WTC11 (cell line): Measurements from ENCODE around the gene CCND1.

Experiments
- CBFB ChIP-seq: sonication (generic); formaldehyde crosslinking; IDR thresholded peaks from 2 replicates; pipeline ENCODE4 v1.8.1; 2022; ENCODE audit warnings: mild to moderate bottlenecking, low read depth, missing genetic modification reagents
- JUN ChIP-seq: sonication (generic); formaldehyde crosslinking; IDR thresholded peaks from 2 replicates; pipeline ENCODE4 v1.8.0; 2023; ENCODE audit warnings: mild to moderate bottlenecking, missing genetic modification reagents
- NR2C2 ChIP-seq: sonication (generic); formaldehyde crosslinking; IDR thresholded peaks from 2 replicates; pipeline ENCODE4 v1.8.0; 2022; ENCODE audit warnings: mild to moderate bottlenecking, missing genetic modification reagents
- NR3C1 ChIP-seq: sonication (generic); formaldehyde crosslinking; conservative IDR thresholded peaks from 2 replicates; pipeline ENCODE4 v1.8.1; 2023; ENCODE audit warnings: low read depth, mild to moderate bottlenecking, missing genetic modification reagents
- ZBTB21 ChIP-seq: sonication (generic); formaldehyde crosslinking; IDR thresholded peaks from 2 replicates; pipeline ENCODE4 v1.8.1; 2023; ENCODE audit warnings: mild to moderate bottlenecking, missing genetic modification reagents, borderline replicate concordance
- TF ChIP-seq, protein P1 (sequence below): fragments of 200-600 bp; IDR thresholded peaks from 2 replicates; pipeline ENCODE4 v1.8.0; 2022; ENCODE audit warnings: antibody characterized with exemption
- TF ChIP-seq, protein P2 (sequence below): sonication (generic); formaldehyde crosslinking; IDR thresholded peaks from 2 replicates; pipeline ENCODE4 v1.8.0; 2023; ENCODE audit warnings: mild to moderate bottlenecking, missing genetic modification reagents
- TF ChIP-seq, protein P3 (sequence below): sonication (generic); formaldehyde crosslinking; IDR thresholded peaks from 2 replicates; pipeline ENCODE4 v1.8.1; 2022; ENCODE audit warnings: mild to moderate bottlenecking, missing genetic modification reagents, moderate library complexity, borderline replicate concordance
- TF ChIP-seq, protein P4 (sequence below): sonication (generic); formaldehyde crosslinking; IDR thresholded peaks from 2 replicates; pipeline ENCODE4 v1.8.1; 2023; ENCODE audit warnings: mild to moderate bottlenecking, missing genetic modification reagents, moderate library complexity

DNA sequence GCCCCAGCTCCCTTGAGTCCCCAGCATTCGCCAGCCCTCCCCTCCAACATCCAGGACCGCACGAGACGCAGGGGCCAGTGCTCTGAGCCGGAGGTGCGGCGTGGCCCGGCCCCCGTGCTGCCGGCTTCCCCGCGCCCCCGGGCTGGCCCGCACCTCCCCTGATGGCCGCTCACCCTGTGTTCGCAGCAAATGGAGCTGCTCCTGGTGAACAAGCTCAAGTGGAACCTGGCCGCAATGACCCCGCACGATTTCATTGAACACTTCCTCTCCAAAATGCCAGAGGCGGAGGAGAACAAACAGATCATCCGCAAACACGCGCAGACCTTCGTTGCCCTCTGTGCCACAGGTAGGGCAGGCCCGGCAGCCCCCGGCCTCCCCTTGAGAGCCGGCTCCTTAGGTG, 2.7 kb downstream of the CCND1 start:
- TF ChIP-seq, protein P1, sequence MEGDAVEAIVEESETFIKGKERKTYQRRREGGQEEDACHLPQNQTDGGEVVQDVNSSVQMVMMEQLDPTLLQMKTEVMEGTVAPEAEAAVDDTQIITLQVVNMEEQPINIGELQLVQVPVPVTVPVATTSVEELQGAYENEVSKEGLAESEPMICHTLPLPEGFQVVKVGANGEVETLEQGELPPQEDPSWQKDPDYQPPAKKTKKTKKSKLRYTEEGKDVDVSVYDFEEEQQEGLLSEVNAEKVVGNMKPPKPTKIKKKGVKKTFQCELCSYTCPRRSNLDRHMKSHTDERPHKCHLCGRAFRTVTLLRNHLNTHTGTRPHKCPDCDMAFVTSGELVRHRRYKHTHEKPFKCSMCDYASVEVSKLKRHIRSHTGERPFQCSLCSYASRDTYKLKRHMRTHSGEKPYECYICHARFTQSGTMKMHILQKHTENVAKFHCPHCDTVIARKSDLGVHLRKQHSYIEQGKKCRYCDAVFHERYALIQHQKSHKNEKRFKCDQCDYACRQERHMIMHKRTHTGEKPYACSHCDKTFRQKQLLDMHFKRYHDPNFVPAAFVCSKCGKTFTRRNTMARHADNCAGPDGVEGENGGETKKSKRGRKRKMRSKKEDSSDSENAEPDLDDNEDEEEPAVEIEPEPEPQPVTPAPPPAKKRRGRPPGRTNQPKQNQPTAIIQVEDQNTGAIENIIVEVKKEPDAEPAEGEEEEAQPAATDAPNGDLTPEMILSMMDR = no peak
- TF ChIP-seq, protein P2, sequence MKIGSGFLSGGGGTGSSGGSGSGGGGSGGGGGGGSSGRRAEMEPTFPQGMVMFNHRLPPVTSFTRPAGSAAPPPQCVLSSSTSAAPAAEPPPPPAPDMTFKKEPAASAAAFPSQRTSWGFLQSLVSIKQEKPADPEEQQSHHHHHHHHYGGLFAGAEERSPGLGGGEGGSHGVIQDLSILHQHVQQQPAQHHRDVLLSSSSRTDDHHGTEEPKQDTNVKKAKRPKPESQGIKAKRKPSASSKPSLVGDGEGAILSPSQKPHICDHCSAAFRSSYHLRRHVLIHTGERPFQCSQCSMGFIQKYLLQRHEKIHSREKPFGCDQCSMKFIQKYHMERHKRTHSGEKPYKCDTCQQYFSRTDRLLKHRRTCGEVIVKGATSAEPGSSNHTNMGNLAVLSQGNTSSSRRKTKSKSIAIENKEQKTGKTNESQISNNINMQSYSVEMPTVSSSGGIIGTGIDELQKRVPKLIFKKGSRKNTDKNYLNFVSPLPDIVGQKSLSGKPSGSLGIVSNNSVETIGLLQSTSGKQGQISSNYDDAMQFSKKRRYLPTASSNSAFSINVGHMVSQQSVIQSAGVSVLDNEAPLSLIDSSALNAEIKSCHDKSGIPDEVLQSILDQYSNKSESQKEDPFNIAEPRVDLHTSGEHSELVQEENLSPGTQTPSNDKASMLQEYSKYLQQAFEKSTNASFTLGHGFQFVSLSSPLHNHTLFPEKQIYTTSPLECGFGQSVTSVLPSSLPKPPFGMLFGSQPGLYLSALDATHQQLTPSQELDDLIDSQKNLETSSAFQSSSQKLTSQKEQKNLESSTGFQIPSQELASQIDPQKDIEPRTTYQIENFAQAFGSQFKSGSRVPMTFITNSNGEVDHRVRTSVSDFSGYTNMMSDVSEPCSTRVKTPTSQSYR = no peak
- TF ChIP-seq CBFB (CRISPR knock-in tag) (no peak), NR2C2 (CRISPR knock-in tag) (no peak), JUN (CRISPR knock-in tag) (no peak), NR3C1 (CRISPR knock-in tag) (no peak), ZBTB21 (CRISPR knock-in tag) (no peak)
- TF ChIP-seq, protein P3, sequence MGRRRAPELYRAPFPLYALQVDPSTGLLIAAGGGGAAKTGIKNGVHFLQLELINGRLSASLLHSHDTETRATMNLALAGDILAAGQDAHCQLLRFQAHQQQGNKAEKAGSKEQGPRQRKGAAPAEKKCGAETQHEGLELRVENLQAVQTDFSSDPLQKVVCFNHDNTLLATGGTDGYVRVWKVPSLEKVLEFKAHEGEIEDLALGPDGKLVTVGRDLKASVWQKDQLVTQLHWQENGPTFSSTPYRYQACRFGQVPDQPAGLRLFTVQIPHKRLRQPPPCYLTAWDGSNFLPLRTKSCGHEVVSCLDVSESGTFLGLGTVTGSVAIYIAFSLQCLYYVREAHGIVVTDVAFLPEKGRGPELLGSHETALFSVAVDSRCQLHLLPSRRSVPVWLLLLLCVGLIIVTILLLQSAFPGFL = no peak
- TF ChIP-seq, protein P4, sequence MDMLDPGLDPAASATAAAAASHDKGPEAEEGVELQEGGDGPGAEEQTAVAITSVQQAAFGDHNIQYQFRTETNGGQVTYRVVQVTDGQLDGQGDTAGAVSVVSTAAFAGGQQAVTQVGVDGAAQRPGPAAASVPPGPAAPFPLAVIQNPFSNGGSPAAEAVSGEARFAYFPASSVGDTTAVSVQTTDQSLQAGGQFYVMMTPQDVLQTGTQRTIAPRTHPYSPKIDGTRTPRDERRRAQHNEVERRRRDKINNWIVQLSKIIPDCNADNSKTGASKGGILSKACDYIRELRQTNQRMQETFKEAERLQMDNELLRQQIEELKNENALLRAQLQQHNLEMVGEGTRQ = no peak
